C1 segment of cervical spinal cord (tissue), 14 donors: Measurements from ENCODE around the gene CTSD.

Experiments used
- DNase-seq, 14 donors: peaks; one replicate each; lab custom pipeline; 2025; lab: John Stamatoyannopoulos, UW

Gene CTSD

DNA sequence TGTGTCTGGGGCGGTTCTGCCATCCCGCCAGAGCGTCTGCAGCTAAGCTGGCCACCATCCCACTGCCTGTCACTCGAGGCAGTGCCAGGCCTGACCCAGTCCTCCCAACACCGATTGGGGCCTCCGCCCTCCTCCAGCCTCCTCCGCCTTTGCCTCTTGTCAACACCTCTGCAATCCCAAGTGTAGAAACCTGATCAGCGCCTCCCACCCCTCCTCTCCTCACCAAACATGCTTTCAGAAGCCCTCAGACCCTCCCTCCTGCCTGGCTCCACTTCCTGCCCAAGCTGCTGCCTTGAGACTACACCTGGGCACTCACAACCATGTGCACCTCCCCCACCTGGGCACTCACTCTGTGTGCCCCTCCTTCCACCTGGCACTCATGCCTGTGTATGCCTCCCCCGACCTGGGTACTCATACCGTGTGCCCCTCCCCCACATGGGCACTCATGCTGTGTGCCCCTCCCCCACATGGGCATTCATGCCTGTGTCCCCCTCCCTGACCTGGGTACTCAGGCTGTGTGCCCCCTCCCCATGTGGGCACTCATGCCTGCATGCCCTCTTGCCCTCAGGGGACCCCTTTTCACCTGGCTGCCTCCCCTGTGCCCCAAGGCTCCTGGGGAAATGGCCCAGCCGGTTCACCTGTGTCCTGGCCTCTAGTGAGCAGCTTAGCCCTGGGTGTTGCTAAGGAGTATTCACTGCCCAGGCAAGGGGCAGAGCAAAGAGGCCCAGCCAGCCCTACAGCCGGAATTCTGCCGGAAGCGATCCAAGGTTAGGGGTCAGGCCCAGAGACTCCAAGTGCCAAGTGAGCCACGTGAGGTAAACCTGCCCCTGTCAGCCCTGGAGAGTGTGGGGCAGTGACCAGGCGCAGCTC is 7.8 kb downstream of the CTSD start:
- no peak for DNase-seq

DNA sequence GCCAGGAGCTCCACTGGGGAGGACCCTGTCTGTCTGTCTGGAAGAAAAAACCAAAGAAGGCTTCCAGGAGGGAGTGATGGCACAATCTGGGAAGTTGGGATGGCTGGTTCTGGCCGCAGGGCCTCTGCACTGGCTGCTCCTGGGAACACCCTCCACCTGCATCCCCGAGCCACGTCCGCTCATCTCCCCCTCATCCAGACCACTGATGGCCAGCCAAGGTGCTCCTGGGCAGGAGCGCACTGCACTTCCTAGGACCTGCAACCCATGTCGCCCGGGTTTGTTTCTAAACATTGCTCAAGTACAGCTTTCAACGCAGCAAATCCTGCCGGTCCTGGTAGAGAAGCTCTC is 8.4 kb downstream of the CTSD start:
- no peak for DNase-seq

DNA sequence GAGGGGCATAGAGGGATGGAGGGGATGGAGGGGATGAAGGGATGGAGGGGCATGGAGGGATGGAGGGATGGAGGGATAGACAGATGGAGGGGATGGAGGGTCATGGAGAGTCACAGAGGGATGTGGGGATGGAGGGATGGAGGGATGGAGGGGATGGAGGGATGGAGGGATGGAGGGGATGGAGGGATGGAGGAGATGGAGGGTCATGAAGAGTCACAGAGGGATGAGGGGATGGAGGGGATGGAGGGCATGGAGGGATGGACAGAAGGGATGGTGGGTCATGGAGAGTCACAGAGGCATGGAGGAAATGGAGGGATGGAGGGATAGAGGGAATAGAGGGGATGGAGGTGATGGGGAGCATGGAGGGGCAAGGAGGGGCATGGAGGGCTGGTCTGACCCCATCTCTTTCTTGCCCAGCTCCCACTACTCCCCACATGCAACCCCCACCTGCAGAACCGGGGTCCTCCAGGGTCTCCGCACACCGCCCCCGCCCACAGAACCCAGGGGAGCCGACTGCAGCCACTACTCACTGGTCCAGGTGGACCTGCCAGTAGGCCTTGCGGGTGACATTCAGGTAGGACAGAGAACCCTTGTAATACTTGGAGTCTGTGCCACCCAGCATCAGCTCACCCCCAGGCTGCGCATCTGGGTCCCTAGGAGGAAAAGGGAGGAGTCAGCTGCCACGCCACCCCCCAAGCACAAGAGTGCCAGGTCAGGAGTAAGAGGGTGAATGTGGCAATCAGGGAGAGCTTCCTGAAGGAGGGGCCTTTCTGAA is 9.2 kb downstream of the CTSD start:
- DNase-seq = no peak

DNA sequence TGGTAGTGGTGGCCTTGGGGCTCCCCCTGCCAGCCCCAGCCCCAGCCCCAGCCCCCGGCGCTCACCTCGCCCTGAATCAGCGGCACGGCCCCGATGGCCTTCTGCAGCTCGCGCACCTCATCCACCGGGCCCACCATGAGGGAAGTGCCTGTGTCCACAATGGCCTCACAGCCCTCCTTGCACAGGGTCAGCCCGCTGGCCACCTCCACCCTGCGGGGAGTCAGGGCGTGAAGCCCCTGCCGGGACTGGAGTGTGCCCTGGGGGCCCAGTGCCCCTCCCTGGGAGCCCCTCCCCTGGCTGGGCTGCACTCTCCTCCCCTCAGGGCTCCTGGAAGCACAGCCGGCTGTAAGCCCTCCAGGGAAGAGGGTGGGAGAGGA is 9.8 kb downstream of the CTSD start:
- no peak for DNase-seq

DNA sequence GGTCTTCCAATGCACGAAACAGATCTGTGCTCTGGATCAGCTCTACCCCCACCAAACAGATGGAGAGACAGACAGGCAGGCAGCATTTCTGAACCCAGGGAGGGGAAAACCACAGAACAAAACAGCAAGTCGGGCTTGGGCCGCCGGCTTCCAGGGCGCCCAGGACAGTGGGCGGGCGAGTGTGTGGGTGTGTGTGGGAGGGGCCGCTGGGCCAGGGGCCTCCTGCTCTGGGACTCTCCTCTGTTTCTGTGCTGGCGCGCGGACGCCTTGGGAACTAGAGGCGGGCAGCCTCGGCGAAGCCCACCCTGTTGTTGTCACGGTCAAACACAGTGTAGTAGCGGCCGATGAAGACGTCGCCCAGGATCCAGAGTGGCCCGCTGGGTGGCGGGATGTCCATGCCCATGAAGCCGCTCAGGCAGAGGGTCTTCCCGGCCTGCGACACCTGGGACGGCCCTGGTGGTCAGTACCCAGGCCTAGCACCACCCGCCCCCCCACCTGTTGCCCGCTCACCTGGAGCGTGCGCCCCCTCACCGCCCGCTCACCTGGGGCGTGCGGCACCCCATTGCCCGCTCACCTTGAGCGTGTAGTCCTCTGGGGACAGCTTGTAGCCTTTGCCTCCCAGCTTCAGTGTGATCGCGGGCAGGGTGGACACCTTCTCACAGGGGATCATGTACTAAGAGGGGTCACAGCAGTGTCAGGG is 10.3 kb downstream of the CTSD start:
- DNase-seq = no peak

DNA sequence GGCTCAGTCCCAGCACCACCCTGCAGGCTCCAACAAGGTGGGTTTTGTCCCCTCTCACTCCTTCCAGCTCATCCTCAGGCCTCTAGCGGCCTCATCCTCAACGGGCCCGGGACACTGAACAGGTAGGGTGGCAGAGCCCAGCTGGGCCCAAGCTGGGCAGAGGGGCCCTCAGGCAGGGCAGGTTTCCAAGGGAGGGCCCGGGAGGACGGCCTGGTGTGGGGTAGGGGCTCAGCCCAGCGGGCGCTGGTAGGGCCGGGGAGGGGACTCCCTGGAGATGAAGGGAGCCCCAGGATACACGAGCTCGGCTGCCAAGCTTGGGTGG is 10.9 kb downstream of the CTSD start:
- DNase-seq = no peak

DNA sequence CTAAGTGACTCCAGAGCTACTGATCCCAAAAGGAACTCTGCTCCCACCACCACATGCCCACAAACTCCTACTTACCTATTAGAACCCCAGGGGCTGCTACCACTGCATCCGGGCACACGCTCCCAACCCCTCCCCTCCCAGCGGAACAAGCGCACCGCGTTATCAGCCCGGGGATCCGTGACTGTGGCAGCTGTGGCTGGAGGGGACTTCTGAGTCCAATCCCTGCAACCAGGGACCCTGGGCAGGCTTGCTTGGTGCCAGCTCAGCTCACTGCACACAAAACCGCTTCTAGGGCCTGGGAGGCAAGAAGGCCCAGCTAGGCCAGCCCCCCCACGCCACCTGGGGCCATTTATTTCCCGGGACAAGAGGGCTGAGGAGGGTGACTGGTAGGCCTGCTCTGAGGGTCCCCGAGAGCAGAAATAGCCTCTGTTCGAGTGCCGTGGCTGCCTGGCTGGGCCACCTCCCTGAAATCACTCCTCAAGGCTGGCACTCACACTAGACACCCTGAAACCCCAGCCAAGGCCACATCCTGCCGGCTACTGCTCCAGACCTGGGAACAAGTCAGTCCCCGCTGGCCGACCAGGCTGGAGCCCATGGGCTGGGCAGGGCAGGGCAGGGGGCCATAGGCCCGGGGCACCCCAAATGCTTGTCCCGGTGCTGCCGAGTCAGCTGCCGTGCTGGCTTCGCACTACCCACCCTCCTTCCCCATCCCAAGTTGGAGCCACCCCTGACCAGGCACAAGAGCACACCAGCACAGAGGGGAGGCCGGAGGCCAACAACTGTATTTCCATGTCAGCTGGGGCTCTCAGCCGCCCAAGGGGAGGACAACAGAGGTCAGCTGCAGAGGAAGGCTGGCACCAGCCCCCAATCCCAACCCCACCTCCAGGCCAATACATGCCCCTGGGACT is 11.5 kb downstream of the CTSD start:
- no peak for DNase-seq

DNA sequence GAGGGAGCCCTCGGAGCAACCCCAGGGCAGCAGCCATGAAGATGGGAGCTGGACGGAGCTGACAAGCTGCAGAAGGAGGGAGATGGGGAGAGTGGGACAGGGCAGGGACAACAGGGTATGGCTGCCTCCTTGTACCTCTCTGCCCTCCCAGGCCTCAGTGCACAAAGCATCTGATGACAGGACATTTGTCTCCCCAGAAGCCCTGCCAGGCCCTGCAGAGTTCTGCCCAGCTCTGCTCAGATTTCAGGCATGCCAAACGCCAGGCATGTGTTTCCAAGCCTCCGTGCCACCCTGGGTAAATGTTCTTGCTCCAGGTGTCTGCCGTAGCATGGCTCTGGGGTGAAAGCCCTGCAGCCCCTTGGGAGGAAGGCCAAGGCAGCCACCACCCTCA is 12.2 kb downstream of the CTSD start:
- peak in 2 of 14 donors; percentile 70 to 76 for DNase-seq

DNA sequence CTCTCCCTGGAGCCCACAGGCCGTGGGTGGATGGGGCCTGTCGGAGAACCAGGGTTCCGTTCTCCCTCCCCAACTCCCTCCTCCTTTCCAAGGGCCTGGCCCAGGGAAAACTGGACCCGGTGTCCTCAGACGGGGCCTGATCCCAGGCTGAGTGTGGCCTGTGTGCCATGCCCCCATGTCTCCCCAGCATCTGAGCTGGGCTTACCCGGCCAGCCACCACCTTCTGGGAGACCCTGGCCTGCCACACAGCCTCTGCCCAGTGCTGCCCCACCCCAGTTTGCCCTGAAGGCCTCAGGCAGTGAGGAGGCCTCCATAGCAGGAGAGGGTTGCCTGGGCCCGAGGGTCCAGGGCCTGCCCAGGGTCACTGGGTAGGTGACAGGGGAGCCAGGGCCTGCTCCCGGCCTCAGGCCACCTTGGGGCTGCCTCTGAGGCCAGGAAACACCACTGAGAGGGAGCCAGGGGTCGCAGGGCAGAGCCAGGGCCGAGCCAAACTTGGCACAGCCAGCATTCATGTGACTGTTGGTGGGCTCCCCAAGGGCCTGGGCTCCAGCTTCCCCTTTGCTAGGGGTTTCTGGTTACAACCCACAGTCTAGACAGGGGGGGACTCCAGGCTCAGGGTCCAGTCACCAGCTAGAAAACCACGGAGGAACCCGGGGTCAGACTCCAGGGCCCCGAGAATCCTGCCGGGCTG is 12.7 kb downstream of the CTSD start:
- DNase-seq = peak in 2 of 14 donors; percentile 70 to 76

DNA sequence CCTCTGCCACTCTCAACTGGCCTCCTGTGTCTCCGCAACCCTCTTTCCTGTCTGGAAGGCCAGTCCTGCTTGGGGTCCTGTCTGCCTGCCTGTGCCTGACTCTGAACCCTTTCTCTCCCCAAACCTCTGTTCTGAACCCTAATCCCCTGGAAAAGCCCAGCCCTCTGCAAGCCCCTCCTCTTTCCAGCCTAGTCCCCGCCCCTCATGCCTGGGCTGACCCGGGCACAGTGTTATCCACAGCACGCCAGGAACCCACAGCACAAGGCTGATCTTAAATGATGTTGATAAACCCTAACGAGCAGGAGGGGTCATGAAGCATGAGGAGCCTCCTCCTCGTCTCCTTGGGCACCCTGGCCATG is 13.3 kb downstream of the CTSD start, which contains the start of gene IFITM10:
Gene IFITM10 (minus strand): TSS at position 115 of the 359 bp plus-strand sequence. CDS start 153 bp downstream, outside the sequence.
- peak in 3 of 14 donors; percentile 33 to 48 (median 34) for DNase-seq

DNA sequence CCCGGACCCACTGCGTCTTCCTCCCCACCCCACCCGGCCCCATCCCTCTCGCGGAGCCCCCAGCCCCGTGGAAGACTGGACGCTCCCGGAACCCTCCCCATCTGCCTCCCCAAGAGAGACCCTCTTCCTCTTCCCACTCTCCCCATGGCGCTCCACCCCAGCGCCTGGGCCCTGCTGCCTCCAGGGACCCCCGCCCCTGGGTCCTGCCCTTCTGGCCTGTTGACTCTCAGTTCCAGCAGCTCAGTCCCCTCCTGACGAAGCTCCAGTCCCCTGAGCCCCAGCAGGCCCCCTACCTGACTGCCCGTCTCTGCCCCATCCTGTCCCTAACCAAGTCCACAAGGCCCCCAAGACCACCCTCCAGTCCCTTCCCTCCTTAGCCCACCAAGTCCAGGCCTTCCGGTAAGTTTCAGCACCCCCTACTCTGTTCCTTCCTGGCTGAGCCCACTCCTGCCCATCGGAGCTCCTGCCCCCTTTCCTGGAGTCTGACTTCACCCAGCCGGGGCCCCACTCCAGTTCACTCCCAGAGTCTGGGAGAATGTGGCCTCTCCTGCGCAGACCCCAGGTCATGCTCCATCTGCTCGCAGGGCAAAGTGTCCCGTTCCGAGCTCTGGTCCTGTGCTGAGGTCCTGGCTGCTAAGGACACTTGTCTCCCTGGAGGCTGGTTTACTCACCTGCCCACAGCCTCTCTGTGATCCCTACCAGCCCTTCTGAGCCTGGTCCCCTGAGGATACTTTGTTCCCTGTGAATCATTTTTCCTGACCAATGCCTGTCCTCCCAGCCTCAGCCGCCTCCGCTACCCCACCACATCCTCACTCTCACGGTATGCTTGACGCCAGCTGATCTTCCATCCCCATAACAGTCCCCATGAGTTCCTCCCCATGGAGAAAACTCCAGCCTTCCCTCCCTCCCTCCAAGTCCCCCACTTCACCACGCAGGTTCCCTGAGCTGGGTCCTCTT is 14.1 kb downstream of the CTSD start:
- no peak for DNase-seq

DNA sequence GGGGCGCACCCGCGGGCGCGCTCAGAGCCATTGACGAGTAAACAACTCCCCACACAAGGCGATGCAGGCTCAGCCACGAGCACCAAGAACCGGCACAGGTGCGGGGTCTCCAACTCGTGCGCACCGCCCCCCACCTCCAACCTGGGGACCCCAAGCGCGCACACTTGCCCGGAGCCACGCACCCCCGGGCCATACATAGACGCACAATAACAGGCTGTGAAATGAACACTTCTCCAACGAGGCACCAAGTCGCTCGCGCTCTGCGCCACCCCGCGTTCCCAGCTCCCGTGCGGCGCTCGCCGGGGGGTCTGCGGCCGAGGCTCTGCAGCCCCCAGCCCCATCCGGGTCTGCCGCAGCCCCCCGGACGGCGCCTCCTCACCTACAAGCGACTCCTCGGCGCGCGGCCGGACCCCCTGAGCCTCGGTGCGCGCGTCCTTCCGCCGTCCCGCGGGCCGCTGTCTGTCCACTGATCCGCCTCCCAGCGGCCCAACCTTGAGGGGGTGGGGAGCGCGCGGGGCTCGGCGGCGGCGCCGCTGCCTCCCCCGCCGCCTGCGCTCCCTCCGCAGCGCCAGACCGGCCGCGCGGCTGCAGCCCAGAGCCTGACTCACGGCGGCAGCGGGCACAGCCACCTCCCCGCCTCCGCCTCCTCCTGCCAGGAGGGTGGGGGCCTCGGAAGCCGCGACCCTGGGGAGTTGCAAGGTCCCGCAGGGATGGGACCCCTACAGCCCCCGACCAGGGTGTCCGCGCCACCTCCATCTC is 14.9 kb downstream of the CTSD start:
- DNase-seq = peak in 1 of 14 donors; percentile 54

DNA sequence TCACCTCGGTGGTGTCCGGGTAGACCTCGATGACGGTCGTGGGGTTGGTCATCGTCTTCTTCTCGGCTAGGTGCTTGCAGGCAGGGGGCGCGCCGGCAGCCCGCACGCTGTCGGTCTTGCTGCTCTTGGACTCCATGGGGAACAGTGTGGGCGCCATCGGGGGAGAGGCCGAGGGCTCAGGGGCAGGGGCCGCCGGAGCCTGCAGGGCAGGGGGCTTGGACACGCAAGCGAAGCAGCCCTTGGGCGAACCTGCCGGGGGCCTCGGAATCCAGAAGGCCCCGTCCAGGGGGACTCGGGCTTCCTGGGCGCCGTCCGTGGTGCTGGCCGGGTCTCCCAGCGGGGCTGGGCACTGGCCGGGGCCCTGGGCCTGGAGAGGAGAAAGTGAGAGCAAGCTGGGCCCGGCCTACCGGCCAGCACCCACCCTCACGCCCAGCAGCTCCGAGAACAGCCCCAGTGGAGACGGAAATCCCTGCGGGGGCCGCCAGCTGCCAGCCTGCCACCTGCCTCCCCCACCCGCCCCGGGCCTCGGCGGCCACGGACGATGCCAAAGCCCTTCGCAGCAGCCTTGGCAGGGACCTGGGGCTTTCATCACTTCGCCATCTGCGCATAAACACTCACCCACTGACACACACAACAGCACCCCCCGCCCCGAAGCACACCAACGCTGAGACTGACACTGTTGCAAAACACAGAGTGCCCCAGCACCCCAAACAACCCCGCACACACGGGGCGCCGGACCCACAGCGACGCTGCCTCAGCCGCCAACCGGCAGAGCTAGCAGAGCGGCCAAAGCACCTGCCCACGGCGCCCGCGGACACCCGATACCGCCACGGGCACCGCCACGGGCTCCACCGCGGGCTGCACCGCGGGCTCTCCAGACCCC is 15.7 kb downstream of the CTSD start:
- DNase-seq = peak in 6 of 14 donors; percentile 27 to 85 (median 40)

DNA sequence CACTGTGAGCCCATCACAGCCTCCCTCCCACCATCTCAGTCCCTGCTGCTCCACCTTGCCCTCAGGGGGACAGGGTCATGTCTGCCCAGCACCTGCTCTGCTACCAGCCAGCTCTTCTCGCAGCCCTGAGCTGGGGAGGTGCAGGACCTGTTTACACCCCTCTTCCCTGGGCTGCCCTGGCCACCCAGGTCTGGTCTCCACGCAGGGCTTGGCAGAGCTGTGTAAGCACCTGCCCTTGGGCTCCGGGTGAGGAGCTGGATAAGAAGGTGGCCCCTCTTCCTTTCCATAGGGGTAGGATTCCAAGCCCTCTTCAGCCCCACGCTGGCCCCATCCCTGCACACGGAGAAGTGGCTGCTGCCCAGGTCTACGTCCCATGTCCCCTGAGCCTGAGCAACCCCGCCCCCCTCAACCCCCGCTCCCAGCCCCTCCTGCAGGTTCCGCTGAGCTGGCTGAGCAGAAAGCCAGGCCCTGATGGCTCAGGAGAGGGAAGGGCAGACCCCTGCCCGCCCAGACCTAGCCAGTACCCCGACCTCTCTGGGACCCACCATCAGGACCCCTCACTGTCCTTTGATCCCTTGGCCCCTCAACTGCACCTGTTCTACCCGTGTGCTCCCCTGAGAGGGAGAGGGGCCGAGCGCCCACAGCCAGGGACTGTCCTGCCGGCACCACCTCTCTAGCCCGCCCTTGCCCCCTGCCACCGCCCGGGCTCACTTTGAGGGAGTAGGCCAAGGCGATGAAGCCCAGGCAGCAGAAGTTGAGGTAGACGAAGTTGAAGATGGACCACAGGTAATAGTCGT is 16.6 kb downstream of the CTSD start:
- DNase-seq = no peak

DNA sequence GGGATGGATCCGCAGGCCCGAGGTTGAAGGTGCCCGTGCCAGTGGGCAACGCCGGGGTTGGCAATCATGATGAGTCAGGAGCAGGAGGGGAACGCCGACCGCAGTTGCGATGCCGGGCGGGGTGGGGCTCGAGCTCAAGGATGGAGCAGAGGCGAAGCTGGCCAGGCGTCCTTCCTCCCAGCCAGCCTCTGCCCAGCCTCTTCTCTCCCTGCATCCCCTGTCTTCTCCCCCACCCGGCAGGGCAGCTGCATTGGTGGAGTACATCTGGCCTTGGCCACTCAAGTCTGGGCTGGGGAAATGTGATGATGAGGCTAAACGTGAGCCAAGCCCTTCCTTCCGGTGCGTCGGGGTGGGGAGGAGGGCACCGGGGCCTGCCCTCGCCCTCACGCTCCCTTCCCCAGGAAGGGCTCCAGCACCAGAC is 17.2 kb downstream of the CTSD start:
- no peak for DNase-seq

DNA sequence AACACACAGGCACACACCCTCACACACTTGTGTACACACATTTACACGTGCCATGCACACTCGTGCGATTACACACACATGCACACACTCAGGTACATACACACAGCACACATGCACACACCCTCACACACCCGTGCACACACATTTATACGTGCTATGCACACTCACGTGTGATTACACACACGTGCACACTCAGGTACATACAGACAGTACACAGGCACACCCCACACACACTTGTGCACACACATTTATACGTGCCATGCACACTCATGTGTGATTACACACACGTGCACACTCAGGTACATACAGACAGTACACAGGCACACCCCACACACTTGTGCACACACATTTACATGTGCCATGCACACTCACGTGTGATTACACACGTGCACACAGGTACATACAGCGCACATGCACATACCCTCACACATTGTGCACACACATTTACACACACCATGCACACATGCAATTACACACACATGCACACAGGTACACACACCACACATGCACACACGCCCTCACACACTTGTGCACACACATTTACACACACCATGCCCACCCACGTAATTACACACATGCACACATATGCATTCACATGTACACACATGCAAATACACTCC is 17.9 kb downstream of the CTSD start:
- no peak for DNase-seq
